HepG2 (cell line): ENCODE measurements around the gene CD34.

Experiments used
- ARHGAP35 ChIP-seq: sonication (generic); formaldehyde crosslinking; IDR thresholded peaks from 2 replicates; pipeline ENCODE4 v1.9.0; 2022; ENCODE audit warnings: mild to moderate bottlenecking, inconsistent platforms, moderate library complexity, missing genetic modification reagents, borderline replicate concordance
- CEBPG ChIP-seq: IDR thresholded peaks from 2 replicates; pipeline ENCODE4 v1.6.1; 2016
- CTCF ChIP-seq: sonication (generic); formaldehyde crosslinking; IDR thresholded peaks from 2 replicates; pipeline ENCODE4 v1.5.0; 2020; ENCODE audit warnings: mild to moderate bottlenecking, missing genetic modification reagents, moderate library complexity
- EZH2 ChIP-seq: conservative IDR thresholded peaks from 2 replicates; pipeline ENCODE4 v1.6.1; 2012; ENCODE audit warnings: mild to moderate bottlenecking, low read depth, low read length, moderate library complexity
- IRF2 ChIP-seq: IDR thresholded peaks from 2 replicates; pipeline ENCODE4 v1.6.1; 2018; ENCODE audit warnings: missing genetic modification reagents, missing compliant biosample characterization
- KDM2A ChIP-seq: sonication (generic); formaldehyde crosslinking; IDR thresholded peaks from 2 replicates; pipeline ENCODE4 v1.4.0; 2020; ENCODE audit warnings: low read depth, missing genetic modification reagents, borderline replicate concordance
- NFYB ChIP-seq: sonication (generic); formaldehyde crosslinking; IDR thresholded peaks from 2 replicates; pipeline ENCODE4 v1.4.0; 2020; ENCODE audit warnings: missing genetic modification reagents
- NPAS2 ChIP-seq: sonication (generic); formaldehyde crosslinking; IDR thresholded peaks from 2 replicates; pipeline ENCODE4 v1.8.0; 2022; ENCODE audit warnings: mild to moderate bottlenecking, missing genetic modification reagents, borderline replicate concordance
- SMYD3 ChIP-seq: sonication (generic); formaldehyde crosslinking; IDR thresholded peaks from 2 replicates; pipeline ENCODE4 v1.8.1; 2023; ENCODE audit warnings: mild to moderate bottlenecking, missing genetic modification reagents
- ZNF598 ChIP-seq: sonication (generic); formaldehyde crosslinking; IDR thresholded peaks from 2 replicates; pipeline ENCODE4 v1.5.1; 2020; ENCODE audit warnings: mild to moderate bottlenecking, missing genetic modification reagents, borderline replicate concordance
- ZNF777 ChIP-seq: sonication (generic); formaldehyde crosslinking; IDR thresholded peaks from 2 replicates; pipeline ENCODE4 v1.4.0; 2020; ENCODE audit warnings: missing genetic modification reagents

- TF ChIP-seq IRF2 (CRISPR knock-in tag) (no peak), SMYD3 (CRISPR knock-in tag) (no peak), EZH2 (no peak), ARHGAP35 (CRISPR knock-in tag) (no peak), KDM2A (CRISPR knock-in tag) (no peak), CTCF (CRISPR knock-in tag) (no peak), NPAS2 (no peak), NFYB (CRISPR knock-in tag) (no peak), ZNF777 (no peak), CEBPG (CRISPR knock-in tag) (no peak), ZNF598 (CRISPR knock-in tag) (no peak)
Observed at GRCh38 chr1:207861442-207862177, 49.3 kb downstream of the CD34 start.
